ENCODE measurements around the gene WDR6.
"Not testable (repeated sequence)": the region's sequence is repeated elsewhere in the genome, so short reads cannot be mapped to it uniquely, and the experiment has no call there.

Gene WDR6

GRCh38 chr3:48990636-48991469, 16.3 kb upstream of the WDR6 start:
- no peak for DNase-seq (ENCODE audit: low read depth in 2 of 2, low spot score in 1 of 2)

- no peak for DNase-seq (ENCODE audit: low read depth in 2 of 2, low spot score in 1 of 2)
Measured at GRCh38 chr3:48991851-48992545, 15.2 kb upstream of the WDR6 start.

DNA sequence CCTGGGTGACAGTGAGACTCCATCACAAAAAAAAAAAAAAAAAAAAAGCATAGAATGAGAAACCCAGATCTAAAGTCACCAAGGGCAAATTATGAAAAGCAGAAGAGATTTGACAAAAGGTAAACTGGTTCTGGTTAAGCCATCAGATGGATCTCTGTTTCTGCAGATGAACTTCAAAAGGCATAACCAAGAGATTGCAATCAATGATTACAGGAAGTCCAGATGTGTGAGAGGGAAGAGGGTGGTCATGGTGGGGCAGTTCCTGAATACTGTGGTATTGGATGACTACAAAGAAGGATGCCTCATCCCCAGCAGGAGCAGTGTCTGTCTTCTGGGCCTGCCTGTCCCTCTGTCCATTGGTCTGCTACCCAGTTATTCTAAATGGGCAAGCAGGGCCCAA, 13.4 kb upstream of the WDR6 start:
- DNase-seq (ENCODE audit: low read depth in 2 of 2, low spot score in 1 of 2), result no peak

DNA sequence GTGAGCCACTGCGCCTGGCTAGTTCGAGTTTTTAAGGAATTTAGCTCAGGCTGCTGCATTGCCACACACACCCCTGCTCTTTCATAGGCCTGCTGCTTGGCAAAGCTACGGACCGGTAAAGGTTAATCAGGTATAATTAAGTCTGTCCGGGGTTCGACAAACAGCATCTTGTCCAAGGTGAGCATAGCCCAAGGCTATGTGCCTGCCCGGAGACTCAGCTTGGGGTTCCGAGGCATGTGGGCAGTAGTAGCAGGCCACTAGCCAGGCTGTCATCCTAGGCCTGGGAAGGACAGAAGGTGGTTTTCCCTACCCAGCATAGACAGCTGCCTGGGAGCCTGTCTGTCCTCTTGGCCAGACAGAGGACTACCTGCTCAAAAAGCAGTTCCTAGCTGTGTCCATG, 10.6 kb upstream of the WDR6 start:
- no peak for DNase-seq (ENCODE audit: low read depth in 2 of 2, low spot score in 1 of 2)

- DNase-seq (ENCODE audit: low read depth in 2 of 2, low spot score in 1 of 2), result no peak
Measured at GRCh38 chr3:48997102-48997635, 10.0 kb upstream of the WDR6 start.

DNA sequence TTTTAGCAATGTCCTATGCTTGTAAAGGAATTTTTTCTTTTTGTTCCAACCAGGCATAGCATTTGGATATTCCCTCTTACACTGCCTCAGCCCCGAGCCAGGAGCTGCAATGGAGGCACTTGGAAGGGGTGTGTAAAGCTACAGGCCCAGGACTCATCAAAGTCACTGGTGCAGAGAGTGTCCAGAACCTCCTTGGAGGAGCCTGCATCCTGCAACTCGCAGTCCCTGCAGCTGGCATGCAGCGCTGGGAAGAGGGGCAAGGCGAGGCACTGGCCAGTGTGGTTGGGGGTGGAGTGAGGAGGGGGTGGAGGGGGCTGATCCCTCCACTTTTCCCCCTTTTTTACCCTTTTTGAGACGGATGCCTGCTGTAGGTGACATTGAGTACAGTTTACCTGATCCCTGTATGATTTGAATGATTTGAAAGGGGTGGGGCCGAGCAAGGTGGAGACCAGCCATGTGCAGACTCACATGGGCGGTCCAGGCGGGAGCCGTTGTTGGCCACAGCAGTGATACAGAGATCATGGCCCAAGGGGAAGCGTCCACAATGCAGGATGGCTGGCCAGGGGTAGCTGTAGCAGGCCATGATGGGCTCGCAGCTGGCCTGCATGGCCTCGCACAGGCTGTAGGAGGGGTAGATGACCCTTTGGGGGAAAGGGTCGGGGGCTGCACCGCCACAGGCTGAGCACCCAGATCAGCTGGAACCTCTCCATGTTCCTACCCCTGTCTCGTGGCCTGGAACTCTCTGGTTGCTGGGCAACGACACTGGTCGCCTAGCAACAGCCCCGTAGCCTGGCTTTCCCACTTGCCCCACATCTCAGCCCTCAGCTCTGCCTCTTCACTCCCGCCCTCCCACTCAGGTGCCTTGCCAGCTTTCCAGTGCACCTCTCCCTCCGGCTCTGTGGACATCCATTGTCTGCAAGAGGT, 9.2 kb upstream of the WDR6 start:
- DNase-seq (ENCODE audit: low read depth in 2 of 2, low spot score in 1 of 2), result no peak

DNA sequence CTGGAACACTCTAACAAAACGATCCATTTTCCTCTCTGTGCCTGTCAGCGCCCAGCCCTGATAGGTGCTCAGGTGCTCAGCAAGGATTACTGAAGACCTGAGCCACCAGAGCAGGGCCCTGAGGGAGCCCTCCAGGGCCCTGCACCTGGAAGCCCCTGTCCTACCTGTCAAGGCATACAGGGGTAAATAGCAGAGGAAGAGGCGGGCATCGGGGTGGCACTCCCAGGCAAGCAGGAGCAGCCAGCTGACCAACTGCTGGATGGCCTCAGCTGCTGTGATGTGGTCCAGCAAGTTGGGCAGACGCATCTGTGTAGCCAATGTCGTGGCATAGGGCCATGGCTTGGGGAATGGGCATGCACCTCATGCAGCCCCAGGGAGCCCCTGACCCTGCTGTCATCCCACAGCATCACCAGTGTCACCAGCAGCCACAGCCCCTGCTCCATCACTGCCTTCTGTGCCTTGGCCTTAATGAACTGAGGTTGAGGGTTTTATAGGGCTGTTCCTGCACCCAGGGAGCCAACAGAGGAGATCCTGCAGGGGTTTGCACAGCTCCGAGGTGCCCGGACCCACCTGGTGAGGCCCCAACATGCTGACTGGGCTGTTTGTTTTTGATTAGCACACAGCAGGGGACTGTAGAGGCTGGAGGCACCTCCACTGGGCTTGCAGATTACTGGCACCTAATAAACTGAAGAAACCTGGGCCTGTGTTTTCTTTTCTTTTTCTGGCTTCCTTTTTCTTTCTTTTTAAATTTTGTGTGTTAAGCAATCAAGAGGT, 7.9 kb upstream of the WDR6 start:
- no peak for DNase-seq (ENCODE audit: low read depth in 2 of 2, low spot score in 1 of 2)

GRCh38 chr3:49001155-49001554, 6.0 kb upstream of the WDR6 start:
- no peak for DNase-seq (ENCODE audit: low read depth in 2 of 2, low spot score in 1 of 2)

DNA sequence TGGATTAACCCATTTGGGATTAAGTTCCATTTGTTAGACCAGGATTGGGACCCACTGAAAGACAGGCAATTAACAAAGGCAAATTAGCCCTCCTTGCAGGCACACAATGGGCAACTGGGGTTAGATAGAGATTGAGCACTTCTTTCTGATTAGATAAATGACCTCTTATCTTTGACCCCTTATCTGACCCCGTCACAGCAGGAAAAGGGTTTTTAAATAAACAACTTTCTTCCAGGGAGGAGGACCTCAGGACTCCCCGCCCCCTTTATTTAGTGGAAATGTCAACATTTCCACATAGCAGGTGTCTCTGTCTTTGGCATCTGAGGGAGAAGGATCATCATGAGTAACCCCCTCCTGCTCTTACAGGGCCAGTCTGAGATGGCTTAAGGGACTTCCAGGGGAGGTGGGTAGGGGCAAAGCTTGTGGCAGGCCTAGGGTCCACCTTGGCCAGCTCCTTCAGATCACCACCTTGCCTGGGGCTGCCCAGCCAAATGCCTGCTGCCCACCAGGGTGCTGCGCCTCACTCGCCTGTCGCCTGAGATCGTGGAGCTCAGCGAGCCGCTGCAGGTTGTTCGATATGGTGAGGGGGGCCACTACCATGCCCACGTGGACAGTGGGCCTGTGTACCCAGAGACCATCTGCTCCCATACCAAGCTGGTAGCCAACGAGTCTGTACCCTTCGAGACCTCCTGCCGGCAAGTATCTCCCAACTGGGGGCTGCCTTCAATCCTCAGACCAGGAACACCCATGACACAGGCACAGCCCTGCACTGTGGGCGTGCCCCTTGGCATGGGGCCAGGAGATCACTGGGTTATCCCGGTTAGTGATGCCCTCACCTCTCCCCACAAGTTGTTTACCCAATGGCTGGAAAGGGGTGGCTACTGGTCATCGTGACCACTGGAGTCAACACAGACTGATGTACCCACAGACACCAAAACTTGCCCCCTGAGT, 2.6 kb upstream of the WDR6 start:
- DNase-seq (ENCODE audit: low read depth in 2 of 2, low spot score in 1 of 2), result no peak

DNA sequence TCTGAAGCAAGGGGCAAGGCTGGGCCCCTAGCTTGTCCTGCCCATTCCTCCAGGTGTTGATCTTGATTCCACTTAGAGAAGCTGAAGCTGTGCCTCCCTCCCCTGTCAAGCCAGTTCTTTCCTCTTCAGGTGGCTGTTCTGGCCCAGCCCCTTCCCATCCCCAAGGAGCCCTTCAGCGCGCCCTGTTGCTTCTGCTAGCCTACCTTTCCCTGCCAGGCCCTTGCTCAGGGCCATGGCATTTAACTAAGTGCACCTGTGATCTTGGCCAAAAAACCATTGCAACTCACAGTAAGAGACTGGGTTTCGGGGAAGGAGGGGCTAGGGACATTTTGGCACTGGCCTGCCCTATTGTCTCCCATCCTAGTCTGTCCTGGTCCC, 1.9 kb upstream of the WDR6 start:
- no peak for DNase-seq (ENCODE audit: low read depth in 2 of 2, low spot score in 1 of 2)

DNA sequence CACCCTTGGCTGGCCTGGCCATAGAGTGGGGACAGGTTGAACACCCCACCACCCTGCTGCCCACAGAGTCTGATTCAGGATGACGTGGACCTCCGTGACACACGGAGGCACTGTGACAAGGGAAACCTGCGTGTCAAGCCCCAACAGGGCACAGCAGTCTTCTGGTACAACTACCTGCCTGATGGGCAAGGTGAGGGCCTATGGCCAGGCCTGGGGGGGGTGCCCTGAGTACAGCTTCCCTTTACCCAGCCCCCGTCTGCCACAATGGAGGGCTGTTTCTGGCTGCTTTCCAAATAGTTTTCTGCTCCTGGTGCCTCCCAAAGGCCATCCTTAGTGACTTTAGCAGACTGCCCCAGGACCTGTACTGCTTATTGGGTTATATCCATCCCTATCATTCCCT, 1.2 kb upstream of the WDR6 start:
- no peak for DNase-seq (ENCODE audit: low read depth in 2 of 2, low spot score in 1 of 2)

DNA sequence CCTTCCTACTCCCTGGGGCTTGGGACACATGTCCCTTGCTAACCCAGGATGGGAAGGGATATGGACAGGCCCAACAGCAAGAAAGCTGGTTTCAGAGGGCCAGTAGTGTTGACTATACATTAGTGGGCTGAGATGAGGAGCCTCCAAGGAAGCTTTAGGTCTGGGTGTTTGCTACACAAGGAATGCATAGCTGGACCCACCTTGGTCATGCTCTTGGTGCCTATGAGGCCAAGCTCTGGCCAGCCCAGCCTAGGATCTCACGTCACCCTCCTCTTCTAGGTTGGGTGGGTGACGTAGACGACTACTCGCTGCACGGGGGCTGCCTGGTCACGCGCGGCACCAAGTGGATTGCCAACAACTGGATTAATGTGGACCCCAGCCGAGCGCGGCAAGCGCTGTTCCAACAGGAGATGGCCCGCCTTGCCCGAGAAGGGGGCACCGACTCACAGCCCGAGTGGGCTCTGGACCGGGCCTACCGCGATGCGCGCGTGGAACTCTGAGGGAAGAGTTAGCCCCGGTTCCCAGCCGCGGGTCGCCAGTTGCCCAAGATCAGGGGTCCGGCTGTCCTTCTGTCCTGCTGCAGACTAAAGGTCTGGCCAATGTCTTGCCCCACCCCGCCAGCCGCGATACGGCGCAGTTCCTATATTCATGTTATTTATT, 653 bp upstream of the WDR6 start:
- no peak for DNase-seq (ENCODE audit: low read depth in 2 of 2, low spot score in 1 of 2)

GRCh38 chr3:49007771-49008528, 759 bp downstream of the WDR6 start:
- peak; percentile 63 to 70 for DNase-seq (ENCODE audit: low read depth in 2 of 2, low spot score in 1 of 2)

GRCh38 chr3:49008627-49009026, 1.4 kb downstream of the WDR6 start:
- DNase-seq (ENCODE audit: low read depth in 2 of 2, low spot score in 1 of 2), result not testable (repeated sequence)

- DNase-seq (ENCODE audit: low read depth in 2 of 2, low spot score in 1 of 2), result no peak
Measured at GRCh38 chr3:49009396-49009795, 2.2 kb downstream of the WDR6 start.

GRCh38 chr3:49012441-49013017, 5.3 kb downstream of the WDR6 start:
- DNase-seq (ENCODE audit: low read depth in 2 of 2, low spot score in 1 of 2), result no peak

- no peak for DNase-seq (ENCODE audit: low read depth in 2 of 2, low spot score in 1 of 2)
Measured at GRCh38 chr3:49013113-49013737, 6.0 kb downstream of the WDR6 start.
